HCT116 (cell line): Measurements from ENCODE around the gene GALR2. TPM values are rescaled to one million over a fixed set of nuclear protein-coding genes. Genes with fewer than 3 reads are reported as not detected.

Experiments used
- ATAC-seq: fragments of 200-7000 bp; cut with Tn5 transposase; 2 replicates; pipeline ENCODE4 v1.9.1; 2020; ENCODE audit warnings: mild to moderate bottlenecking, moderate library complexity
- BruUV-seq: library from RNA; stranded (reverse); fragments of 400-500 nt; replicated peaks from 2 replicates; lab custom pipeline; 2021; lab: Mats Ljungman, UMichigan
- CTCF ChIA-PET: fragments of 300-600 bp; sonication (Branson Sonifier 250); formaldehyde crosslinking; loops from one replicate; lab custom pipeline; 2021; ENCODE audit warnings: antibody characterized with exemption; lab: Charles Lee
- POLR2A ChIA-PET: fragments of 300-600, 350-600 bp; sonication (Branson Sonifier 250); formaldehyde crosslinking; loops from one replicate; lab custom pipeline; 2021; ENCODE audit warnings: antibody characterized with exemption; lab: Charles Lee
- RAD21 ChIA-PET, 2 experiments: fragments of 300-600 bp; sonication (Branson Sonifier 250); formaldehyde crosslinking; loops; one replicate each; lab custom pipeline; 2023; ENCODE audit warnings: low total read pairs in 2 of 2; ENCODE audit not compliant: uncharacterized antibody in 2 of 2, unreplicated experiment in 2 of 2, low non-redundant PET in 1 of 2; lab: Charles Lee
- DNase-seq: peaks from one replicate; pipeline ENCODE4 v3.0.0-alpha.2; 2010; ENCODE audit warnings: low read depth, low spot score
- H2AFZ ChIP-seq: fragments of 200-600 bp; shearing (Covaris generic), sonication (generic); 2 replicates; pipeline ENCODE4 v1.6.1; 2017; ENCODE audit warnings: low read depth, mixed run types, mixed read lengths, antibody characterized with exemption, low read length; ENCODE audit not compliant: poor library complexity, severe bottlenecking
- H3K27ac ChIP-seq: 2 replicates; pipeline ENCODE4 v1.5.1; 2012; ENCODE audit warnings: low read depth, low read length
- H3K27me3 ChIP-seq: fragments of 200-600 bp; sonication (generic); 2 replicates; pipeline ENCODE4 v1.6.1; 2016; ENCODE audit warnings: mixed run types, low read length, mixed read lengths; ENCODE audit not compliant: insufficient read depth
- H3K36me3 ChIP-seq, 2 experiments: fragments of 200-500 bp in 1 of 2; fragments of 200-600 bp in 1 of 2; sonication (Bioruptor generic) in 1 of 2; sonication (generic) in 1 of 2; 2 replicates each; pipeline versions ENCODE4 v1.5.1 to v1.6.1; 2014 to 2016; ENCODE audit warnings: low read length in 2 of 2, inconsistent platforms in 1 of 2, mixed read lengths in 1 of 2, mixed run types in 1 of 2; ENCODE audit not compliant: insufficient read depth in 2 of 2, control insufficient read depth in 1 of 2
- H3K4me1 ChIP-seq, 2 experiments: fragments of 200-600 bp in 1 of 2; sonication (generic) in 1 of 2; 2 replicates each; pipeline versions ENCODE4 v1.5.1 to v1.6.1; 2012 to 2017; ENCODE audit warnings: low read length in 2 of 2, inconsistent platforms in 1 of 2, mild to moderate bottlenecking in 1 of 2, mixed read lengths in 1 of 2, mixed run types in 1 of 2, moderate library complexity in 1 of 2; ENCODE audit not compliant: insufficient read depth in 2 of 2, control insufficient read depth in 1 of 2
- H3K4me2 ChIP-seq: fragments of 200-600 bp; sonication (generic); 2 replicates; pipeline ENCODE4 v1.6.1; 2017; ENCODE audit warnings: mixed run types, low read length, mixed read lengths
- H3K4me3 ChIP-seq, 2 experiments: fragments of 200-600 bp in 1 of 2; sonication (generic) in 1 of 2; replicated peaks in 1 of 2; 2 replicates each; pipeline ENCODE4 v1.5.1; 2011 to 2016; ENCODE audit warnings: low read length in 2 of 2, control low read depth in 1 of 2, low read depth in 1 of 2, mild to moderate bottlenecking in 1 of 2, mixed read lengths in 1 of 2, mixed run types in 1 of 2
- H3K79me2 ChIP-seq: fragments of 200-600 bp; sonication (generic); 2 replicates; pipeline ENCODE4 v1.6.1; 2017; ENCODE audit warnings: mild to moderate bottlenecking, mixed run types, low read length, moderate library complexity, mixed read lengths; ENCODE audit not compliant: insufficient read depth
- H3K9ac ChIP-seq: fragments of 200-600 bp; sonication (generic); 2 replicates; pipeline ENCODE4 v1.6.1; 2016; ENCODE audit warnings: low read length, mixed read lengths
- H3K9me2 ChIP-seq: fragments of 200-600 bp; sonication (generic), shearing (Covaris generic); 2 replicates; pipeline ENCODE4 v1.6.1; 2017; ENCODE audit warnings: mixed run types, mild to moderate bottlenecking, moderate library complexity; ENCODE audit not compliant: insufficient read depth
- H3K9me3 ChIP-seq, 2 experiments: fragments of 200-500 bp in 1 of 2; fragments of 200-600 bp in 1 of 2; sonication (Bioruptor generic) in 1 of 2; sonication (generic) in 1 of 2; 2 replicates each; pipeline ENCODE4 v1.6.1; 2014 to 2017; ENCODE audit warnings: low read length in 2 of 2, mixed read lengths in 2 of 2, inconsistent platforms in 1 of 2, low read depth in 1 of 2, mild to moderate bottlenecking in 1 of 2, mixed run types in 1 of 2, moderate library complexity in 1 of 2; ENCODE audit not compliant: control insufficient read depth in 1 of 2, insufficient read depth in 1 of 2
- H4K20me1 ChIP-seq: fragments of 200-600 bp; sonication (generic), shearing (Covaris generic); 2 replicates; pipeline ENCODE4 v1.6.1; 2017; ENCODE audit warnings: mixed run types, mild to moderate bottlenecking, moderate library complexity; ENCODE audit not compliant: insufficient read depth
- RAD21 ChIP-seq: IDR thresholded peaks from 2 replicates; pipeline ENCODE4 v1.6.1; 2012; ENCODE audit warnings: low read depth, mild to moderate bottlenecking
- SRF ChIP-seq: IDR thresholded peaks from 2 replicates; pipeline ENCODE4 v1.6.1; 2012; ENCODE audit warnings: low read depth
- ZFX ChIP-seq: fragments of 450-650 bp; IDR thresholded peaks from 2 replicates; pipeline ENCODE4 v1.6.1; 2017
- intact Hi-C: fragments of 100-400 bp; cut with micrococcal nuclease; formaldehyde crosslinking; loops from 2 replicates; pipeline ENCODE4 v1.10.0; 2022
- total RNA-seq: library from RNA; stranded (reverse); gene quantifications from one replicate; pipeline ENCODE4 v1.2.1, GENCODE V29; 2021; ENCODE audit not compliant: unreplicated experiment

Gene GALR2
- total RNA-seq, 1 experiment from 2014 or later = 0.27 TPM

DNA sequence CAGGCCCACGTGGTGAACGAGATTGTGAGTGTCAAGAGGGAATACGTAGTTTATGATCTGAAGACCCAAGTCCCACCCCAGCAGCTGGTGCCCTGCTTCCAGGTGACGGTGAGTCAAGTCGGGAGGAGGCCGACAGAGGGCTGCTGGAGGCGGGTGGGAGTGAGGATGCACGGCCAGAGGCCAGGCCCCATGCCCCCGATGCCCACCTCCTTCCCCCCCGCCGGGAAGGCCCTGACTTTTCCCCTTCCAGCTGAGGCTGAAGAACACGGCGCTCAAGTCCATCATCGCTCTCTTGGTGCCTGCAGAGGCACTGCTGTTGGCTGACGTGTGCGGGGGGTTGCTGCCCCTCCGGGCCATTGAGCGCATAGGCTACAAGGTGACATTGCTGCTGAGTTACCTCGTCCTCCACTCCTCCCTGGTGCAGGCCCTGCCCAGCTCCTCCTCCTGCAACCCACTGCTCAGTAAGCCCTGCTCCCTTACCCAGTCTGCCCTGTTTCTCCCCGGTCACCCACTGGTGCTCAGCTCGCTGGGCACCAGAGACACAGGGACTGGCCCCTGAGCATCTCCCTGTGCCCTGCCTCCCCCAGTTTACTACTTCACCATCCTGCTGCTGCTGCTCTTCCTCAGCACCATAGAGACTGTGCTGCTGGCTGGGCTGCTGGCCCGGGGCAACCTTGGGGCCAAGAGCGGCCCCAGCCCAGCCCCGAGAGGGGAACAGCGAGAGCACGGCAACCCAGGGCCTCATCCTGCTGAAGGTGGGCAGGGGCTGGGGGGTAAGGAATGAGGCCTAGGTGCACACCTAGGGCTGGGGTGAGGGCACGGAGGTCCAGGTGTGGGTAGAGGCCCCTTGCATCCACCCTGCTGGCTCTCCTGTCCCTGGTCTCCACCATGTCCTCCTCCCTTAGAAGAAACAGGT, 7.0 kb downstream of the GALR2 start:
- Histone ChIP-seq H4K20me1 (no peaks in the 10 kb centered on the region), H2AFZ (no peak overlapping the region), H3K27me3 (peaks cover 8% of the 10 kb centered on the region; the same call in 1 of the 2 replicates), H3K9ac (no peak overlapping the region), H3K27ac (no peak overlapping the region), H3K4me2 (no peak overlapping the region), H3K79me2 (no peaks in the 10 kb centered on the region), H3K9me2 (no peaks in the 10 kb centered on the region), H3K36me3 (peaks cover 23 to 25% of the 10 kb centered on the region in 2 experiments; a peak in 3 of 4 replicates), H3K9me3 (no peaks in the 10 kb centered on the region), H3K4me1 (no peaks in the 10 kb centered on the region), H3K4me3 (no peak overlapping the region)
- ATAC-seq (peak; percentile 4; the same call in 1 of the 2 replicates), DNase-seq (no peak)
- BruUV-seq = no TSS peak
- intact Hi-C loops = no loop called here
- TF ChIP-seq RAD21 = no peak
- 0 out of 2 replicates have a peak, but pooled peaks have one; percentile 25 for TF ChIP-seq ZFX
- RAD21 ChIA-PET = no interaction called here
- POLR2A ChIA-PET = no interaction called here
- CTCF ChIA-PET = no interaction called here

- no peak for TF ChIP-seq ZFX
- no peak for TF ChIP-seq RAD21
- no peak for TF ChIP-seq SRF
- TF ChIP-seq, all 23 proteins: peak for 0
- Histone ChIP-seq H3K9ac (no peak overlapping the region), H3K4me3 (no peak overlapping the region), H3K79me2 (no peaks in the 10 kb centered on the region), H3K36me3 (peaks cover 25 to 27% of the 10 kb centered on the region in 2 experiments; a peak in 3 of 4 replicates), H2AFZ (no peak overlapping the region), H3K9me3 (no peaks in the 10 kb centered on the region), H3K9me2 (no peaks in the 10 kb centered on the region), H3K27ac (no peak overlapping the region), H3K4me2 (no peak overlapping the region), H3K4me1 (no peaks in the 10 kb centered on the region), H3K27me3 (peaks cover 8% of the 10 kb centered on the region; the same call in 1 of the 2 replicates), H4K20me1 (no peaks in the 10 kb centered on the region)
- no peak for ATAC-seq
- POLR2A ChIA-PET = no interaction called here
- intact Hi-C loops = no loop called here
- BruUV-seq = TSS peak; percentile 9
- CTCF ChIA-PET = no interaction called here
- DNase-seq = no peak
- RAD21 ChIA-PET = no interaction called here
Measured at GRCh38 chr17:76082326-76083251, 8.0 kb downstream of the GALR2 start.
